ENCODE measurements around the gene ZC3H13. TPM values are rescaled to one million over a fixed set of nuclear protein-coding genes. Genes with fewer than 3 reads are reported as not detected.

ZC3H13 gene
- total and polyA plus RNA-seq, 2 of the 8 experiments (the other 6 are each of a cell fraction or from before 2014, with no cell fraction given): 5.1 to 57.8 TPM

DNA sequence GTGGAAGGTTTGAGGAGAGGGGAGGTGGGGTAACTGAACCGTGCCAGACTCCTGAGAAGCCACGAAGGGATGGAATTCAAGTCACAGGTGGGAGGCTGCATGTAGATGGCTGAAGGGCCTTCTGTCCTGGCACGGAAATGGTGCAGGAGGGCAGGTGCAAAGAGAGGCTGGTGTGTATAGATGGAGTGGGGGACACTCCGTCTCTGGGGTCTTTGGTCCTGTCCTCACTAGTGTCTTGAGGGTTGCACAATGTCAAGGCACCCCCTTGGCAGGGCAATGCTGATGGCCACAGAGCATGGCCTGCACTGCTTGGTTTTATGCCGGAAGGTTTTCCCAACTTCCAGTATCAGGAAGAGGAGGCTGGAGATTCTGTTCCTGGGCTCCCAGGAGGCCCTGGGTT, 118.3 kb downstream of the ZC3H13 start:
- Histone ChIP-seq H4K20me1 (replicated peaks in 1 of 2; ENCODE audit: control insufficient read depth in 1 of 2, insufficient read depth in 2 of 2, low read length in 2 of 2) (no peaks in the 10 kb centered on the region), H2BK120ac (replicated peaks; ENCODE audit: low read depth, low read length) (no peak overlapping the region), H3K27me3 (replicated peaks in 1 of 4; ENCODE audit: control insufficient read depth in 3 of 4, extremely low read depth in 1 of 4, insufficient read depth in 3 of 4, low read length in 3 of 4) (no peaks in the 10 kb centered on the region), H3K23me2 (ENCODE audit: low read depth, low read length) (no peaks in the 10 kb centered on the region; the same call in 1 of the 2 replicates), H4K91ac (replicated peaks; ENCODE audit: insufficient read length, low read length) (no peak overlapping the region), H3K27ac (ENCODE audit: low read depth, low read length) (no peak overlapping the region), H2BK12ac (ENCODE audit: low read depth, low read length) (no peak overlapping the region), H2AFZ (ENCODE audit: low read length) (no peak overlapping the region), H2AK5ac (ENCODE audit: low read depth, low read length) (no peak overlapping the region), H3K9me3 (ENCODE audit: insufficient read depth in 2 of 2, low read depth in 1 of 2, low read length in 1 of 2) (no peaks in the 10 kb centered on the region), H2BK20ac (ENCODE audit: low read length) (no peak overlapping the region), H4K5ac (ENCODE audit: insufficient read length, low read depth, low read length) (no peak overlapping the region), H3K18ac (ENCODE audit: extremely low read depth, low read length) (no peak overlapping the region), H2BK15ac (ENCODE audit: low read length) (no peak overlapping the region), H3K4me1 (replicated peaks in 1 of 4; ENCODE audit: control insufficient read depth in 3 of 4, insufficient read depth in 4 of 4, low read length in 3 of 4) (no peaks in the 10 kb centered on the region), H3K79me1 (ENCODE audit: low read depth, low read length) (no peaks in the 10 kb centered on the region), H3K9ac (replicated peaks in 1 of 4; ENCODE audit: extremely low read depth in 1 of 4, low read depth in 3 of 4, low read length in 3 of 4) (no peak overlapping the region), H3K23ac (ENCODE audit: insufficient read length) (no peak overlapping the region), H3K4me2 (ENCODE audit: insufficient read depth in 1 of 2, low read depth in 2 of 2, low read length in 2 of 2) (no peak overlapping the region), H2BK5ac (ENCODE audit: low read depth, low read length) (no peak overlapping the region), H3K79me2 (ENCODE audit: control insufficient read depth in 1 of 2, insufficient read depth in 2 of 2, low read length in 2 of 2) (no peaks in the 10 kb centered on the region), H3K36me3 (ENCODE audit: control insufficient read depth in 2 of 4, insufficient read depth in 4 of 4, low read length in 3 of 4) (no peaks in the 10 kb centered on the region), H3K14ac (ENCODE audit: insufficient read length) (no peak overlapping the region), H3K4ac (replicated peaks; ENCODE audit: insufficient read length, low read depth, low read length) (no peak overlapping the region), H3K56ac (replicated peaks; ENCODE audit: insufficient read length, low read depth, low read length) (no peak overlapping the region), H4K8ac (ENCODE audit: extremely low read depth, insufficient read depth, low read length) (no peak overlapping the region), H3K4me3 (ENCODE audit: extremely low read depth in 1 of 4, insufficient read depth in 2 of 4, low read depth in 3 of 4, low read length in 4 of 4) (no peak overlapping the region)
- DNase-seq (ENCODE audit: low read depth in 1 of 2, low spot score in 2 of 2): no peak
- FAIRE-seq: no peak
- 93% methylated on average over 5 of the region's 5 CpGs; no CpG with 5 or more reads in 1 of the 2 experiments for WGBS, 2 experiments (ENCODE audit: extremely low coverage in 1 of 2, insufficient coverage in 1 of 2, insufficient read length in 1 of 2, insufficient replicate concordance in 2 of 2, low coverage in 1 of 2, low lambda C conversion rate in 2 of 2, missing lambda C conversion rate in 1 of 2)
- ChIA-PET POLR2A (ENCODE audit: partially characterized antibody) (no interaction called here), CTCF (ENCODE audit: partially characterized antibody) (interaction anchor here (0.6 to 0.7 kb wide), 2 partner anchors 158 to 1960 kb away, joined by 3 read pairs; no protein-coding TSS in a partner anchor)
- TF ChIP-seq RFX5 (IDR thresholded peaks at IDR 0.05; ENCODE audit: borderline replicate concordance, low read depth, low read length) (no peak), CBX8 (IDR thresholded peaks at IDR 0.05; ENCODE audit: borderline replicate concordance, low read depth, low read length) (no peak)

Data from H1 (cell line).